ENCODE results near the gene CRK.
"Not testable (repeated sequence)": the region's sequence is repeated elsewhere in the genome, so short reads cannot be mapped to it uniquely, and the experiment has no call there.

CRK gene

DNA sequence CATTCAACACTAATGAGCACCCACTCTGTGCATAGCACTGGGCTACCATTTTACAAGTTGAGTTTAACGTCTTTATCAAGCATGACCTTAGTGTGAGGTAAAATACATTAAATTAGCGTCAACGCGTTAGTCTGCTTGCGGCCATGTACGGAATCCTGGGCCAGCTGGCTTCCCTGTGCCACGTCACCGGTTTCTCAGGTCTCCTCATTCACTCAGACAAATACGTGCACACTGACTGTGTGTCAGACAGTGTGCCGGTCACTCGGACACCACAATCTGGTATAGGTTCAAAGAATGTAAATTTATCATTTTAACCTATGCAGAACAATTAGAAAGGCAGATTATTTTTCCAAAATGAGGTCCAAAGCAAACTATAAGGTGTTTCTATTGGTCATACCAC, 34.6 kb downstream of the CRK start:
- no peak for DNase-seq (ENCODE audit: low read depth)

DNA sequence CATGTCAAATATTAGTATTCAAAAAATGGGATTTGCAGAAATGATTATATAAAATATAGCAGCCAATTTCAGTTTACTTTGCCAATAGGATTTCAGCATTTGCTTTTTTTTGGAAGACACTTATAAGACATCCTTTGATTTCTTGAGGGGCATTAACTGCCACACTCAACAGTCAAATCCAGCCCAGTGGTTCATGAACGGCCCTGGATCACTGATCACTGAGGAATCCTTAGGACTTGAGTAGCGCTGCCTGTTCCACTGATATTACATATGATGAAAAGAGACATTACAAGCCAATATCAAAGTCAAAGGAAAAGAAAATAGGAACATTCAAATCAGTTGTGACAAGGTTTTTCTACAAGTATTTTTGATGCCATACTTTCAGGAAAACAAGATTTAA, 35.1 kb downstream of the CRK start:
- DNase-seq (ENCODE audit: low read depth), result no peak

DNA sequence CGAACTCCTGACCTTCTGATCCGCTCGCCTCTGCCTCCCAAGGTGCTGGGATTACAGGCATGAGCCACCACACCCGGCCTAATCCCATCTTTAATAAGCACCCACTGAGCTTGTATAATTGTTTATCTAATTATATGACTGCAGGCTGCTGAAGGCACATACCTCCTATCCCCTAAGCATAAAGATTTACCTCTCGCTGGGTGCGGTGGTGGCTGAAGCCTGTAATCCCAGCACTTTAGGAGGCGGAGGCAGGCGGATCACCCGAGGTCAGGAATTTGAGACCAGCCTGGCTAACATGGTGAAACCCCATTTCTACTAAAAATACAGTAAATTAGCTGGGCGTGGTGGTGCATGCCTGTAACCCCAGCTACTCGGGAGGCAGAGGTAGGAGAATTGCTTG, 35.9 kb downstream of the CRK start:
- DNase-seq (ENCODE audit: low read depth), result no peak

DNA sequence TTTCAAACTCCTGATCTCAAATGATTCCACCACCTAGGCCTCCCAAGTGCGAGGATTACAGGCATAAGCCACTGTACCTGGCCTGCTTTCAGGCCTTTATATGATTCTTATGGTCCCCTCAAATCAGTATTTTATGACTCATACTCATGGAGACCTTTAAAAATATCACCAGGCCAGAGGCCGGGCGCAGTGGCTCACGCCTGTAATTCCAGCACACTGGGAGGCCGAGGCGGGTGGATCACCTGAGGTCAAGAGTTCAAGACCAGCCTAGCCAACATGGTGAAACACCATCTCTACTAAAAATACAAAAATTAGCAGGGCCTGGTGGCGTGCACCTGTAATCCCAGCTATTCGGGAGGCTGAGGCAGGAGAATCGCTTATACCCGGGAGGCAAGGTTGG, 37.6 kb downstream of the CRK start:
- not testable (repeated sequence) for DNase-seq (ENCODE audit: low read depth)

DNA sequence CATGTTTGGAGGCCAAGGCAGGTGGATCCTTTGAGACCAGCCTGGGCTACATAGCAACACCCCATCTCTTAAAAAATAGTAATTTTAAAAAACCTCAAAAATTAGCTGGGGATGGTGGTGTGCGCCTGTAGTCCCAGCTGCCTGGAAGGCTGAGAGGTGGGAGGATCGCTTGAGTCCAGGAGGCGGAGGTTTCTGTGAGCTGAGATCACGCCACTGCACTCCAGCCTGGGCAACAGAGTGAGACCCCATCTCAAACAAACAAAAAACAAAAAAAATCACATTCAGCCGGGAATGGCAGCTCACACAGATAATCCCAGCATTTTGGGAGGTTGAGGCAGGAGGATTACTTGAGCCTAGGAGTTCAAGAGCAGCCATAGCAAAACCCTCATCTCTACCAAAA, 39.6 kb downstream of the CRK start:
- DNase-seq (ENCODE audit: low read depth), result no peak

DNA sequence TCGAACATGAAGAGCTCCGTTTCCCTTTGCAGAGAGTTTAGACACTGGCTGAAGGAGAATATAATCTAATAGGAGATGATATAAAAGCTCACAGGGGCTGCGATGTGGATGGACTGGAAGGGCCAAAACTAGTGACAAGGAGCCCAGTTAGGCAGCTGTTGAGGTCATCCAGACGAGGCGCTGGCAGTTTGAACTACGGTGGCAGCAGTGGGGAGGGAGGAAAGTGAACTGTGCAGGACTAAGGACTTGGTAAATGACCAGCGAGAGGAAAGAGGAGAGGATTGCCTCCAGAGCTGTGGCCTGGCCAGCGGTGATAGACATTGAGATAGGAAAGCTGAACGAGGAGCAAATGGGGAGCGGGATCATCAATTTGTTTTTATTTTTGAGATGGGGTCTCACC, 41.4 kb downstream of the CRK start:
- no peak for DNase-seq (ENCODE audit: low read depth)

DNA sequence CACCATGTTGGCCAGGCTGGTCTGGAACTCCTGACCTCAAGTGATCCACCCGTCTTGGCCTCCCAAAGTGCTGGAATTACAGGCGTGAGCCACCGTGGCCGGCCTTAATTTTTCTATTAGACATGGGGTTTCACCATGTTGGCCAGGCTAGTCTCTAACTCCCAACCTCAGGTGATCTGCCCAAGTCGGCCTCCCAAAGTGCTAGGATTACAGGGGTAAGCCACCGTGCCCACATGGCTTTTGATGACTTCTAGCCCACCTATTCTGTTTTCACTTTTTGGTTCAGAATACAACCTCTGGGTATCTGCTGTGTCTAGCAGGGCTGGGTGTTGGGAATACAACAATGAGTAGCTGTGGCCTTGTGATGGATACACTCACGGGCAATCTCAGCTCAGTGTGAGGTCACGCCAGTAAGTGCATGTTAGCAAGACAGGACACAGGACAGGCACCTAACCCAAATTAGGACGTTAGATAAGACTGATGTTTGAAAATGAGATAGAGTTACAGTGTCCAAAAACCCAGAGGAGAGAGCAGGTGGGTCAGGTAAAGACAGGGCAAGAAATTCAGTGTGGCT, 41.9 kb downstream of the CRK start:
- no peak for DNase-seq (ENCODE audit: low read depth)

DNA sequence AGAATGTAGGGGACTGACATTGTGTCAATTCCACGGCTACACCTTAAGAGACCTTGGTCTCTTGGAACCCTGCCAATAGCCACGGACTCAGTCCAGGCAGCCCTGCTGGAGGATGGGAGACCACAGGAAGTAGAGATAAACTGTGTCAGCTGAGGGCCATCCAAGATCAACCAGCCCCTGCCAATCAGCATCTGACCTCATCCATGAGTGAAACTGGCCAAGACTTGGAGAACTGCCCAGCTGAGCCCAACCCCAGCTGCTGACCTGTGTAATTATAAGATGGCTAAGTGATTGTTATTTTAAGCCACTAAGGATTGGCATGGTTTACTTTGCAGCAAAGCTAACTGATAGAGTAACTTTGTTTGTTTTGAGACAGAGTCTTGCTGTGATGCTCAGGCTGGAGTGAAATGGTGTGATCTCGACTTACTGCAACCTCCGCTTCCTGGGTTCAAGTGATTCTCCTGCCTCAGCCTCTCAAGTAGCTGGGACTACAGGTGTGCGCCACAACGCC, 42.7 kb downstream of the CRK start:
- DNase-seq (ENCODE audit: low read depth), result no peak

DNA sequence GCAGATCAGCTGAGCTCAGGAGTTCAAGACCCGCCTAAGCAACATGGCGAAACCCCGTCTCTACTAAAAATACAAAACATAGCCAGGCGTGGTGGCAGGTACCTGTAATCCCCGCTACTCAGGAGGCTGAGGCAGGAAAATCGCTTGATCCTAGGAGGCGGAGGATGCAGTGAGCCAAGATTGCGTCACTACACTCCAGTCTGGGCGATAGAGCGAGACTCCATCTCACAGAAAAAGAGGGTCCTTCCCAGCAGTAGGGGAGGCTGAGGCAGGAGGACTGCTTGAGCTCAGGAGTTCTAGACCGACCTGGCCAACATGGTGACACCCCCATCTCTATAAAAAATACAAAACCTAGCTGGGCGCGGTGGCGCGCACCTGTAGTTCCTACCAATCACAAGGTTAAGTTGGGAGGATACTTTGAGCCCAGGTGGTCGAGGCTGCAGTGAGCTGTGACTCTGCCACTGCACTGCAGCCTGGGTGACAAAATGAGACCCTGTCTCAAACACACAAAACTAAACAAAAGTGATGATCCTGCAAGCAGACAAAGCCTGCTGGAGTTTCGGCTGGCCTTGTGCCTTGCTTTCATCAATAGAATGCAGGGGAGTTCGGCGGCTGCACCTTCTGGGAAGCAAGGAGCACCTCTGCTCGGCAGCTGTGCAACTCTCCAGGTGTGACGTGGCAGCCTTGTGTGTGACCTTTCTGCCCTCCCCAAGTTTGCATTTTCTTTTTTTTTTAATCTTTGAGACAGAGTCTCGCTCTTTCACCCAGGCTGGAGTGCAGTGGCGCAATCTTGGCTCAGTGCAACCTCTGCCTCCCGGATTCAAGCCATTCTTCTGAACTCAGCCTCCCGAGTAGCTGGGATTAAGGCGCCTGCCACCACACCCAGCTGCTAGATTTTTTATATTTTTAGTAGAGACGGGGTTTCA, 43.6 kb downstream of the CRK start:
- no peak for DNase-seq (ENCODE audit: low read depth)

DNA sequence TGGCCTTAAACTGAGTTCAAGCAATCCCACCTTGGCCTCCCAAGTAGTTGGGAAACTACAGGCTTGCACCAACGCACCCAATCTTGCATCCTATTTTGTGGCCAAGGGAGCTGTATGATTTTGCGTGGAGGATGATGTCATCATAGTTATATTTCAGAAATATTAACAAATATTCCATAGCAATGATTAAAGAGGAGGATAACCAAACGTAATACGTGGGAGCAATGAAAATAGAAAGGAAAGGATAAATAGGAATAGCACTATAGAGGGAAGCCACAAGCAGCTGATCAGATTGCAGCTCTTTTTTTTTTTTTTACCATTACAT, 53.8 kb downstream of the CRK start:
- DNase-seq (ENCODE audit: low read depth), result no peak

DNA sequence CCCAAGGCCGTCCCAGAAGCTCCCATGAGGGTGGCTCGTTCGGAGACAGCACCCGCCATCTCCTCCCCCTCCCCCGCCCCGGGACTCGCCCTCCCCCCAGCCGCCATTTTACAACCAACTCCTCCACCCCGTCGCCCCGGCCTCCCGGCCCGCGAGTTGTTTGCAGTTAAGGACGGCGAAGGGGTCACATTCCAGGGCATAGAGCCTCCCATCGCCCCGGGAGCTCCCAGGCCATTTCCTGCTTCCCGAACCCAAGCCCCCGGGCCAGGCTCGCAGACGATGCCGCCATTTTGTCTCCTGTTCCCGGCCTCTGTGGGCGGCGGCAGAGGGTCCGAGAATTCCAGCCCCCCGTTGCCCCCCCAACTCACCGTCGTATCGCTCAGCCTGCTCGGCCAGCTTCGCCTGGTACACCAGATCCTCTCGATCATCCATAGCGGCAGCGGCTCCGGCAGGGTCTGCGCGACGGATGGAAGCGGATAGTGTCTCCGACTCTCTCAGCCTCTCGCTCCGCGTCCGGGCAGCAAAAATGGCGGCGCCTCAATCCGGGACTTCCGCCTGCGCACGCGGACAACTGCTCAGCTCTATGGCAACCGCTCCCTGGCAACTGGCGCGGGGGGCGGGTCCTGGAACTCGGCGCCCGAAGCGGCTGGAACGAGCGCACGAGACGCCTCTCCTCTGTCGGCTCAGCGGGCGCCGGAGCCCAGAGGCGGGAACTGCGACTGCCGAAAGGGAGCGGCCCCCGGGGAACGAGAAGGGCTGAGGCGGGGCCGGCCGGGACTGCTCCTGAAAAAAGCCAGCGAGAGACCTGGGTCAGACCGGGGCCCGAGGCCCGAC, 56.1 kb downstream of the CRK start, which contains the start of gene YWHAE:
Gene YWHAE, minus strand, starts transcription at position 544 of the 834 bp plus-strand sequence. Its CDS starts 112 bp downstream, at position 432.
- peak; percentile 59 for DNase-seq (ENCODE audit: low read depth)

DNA sequence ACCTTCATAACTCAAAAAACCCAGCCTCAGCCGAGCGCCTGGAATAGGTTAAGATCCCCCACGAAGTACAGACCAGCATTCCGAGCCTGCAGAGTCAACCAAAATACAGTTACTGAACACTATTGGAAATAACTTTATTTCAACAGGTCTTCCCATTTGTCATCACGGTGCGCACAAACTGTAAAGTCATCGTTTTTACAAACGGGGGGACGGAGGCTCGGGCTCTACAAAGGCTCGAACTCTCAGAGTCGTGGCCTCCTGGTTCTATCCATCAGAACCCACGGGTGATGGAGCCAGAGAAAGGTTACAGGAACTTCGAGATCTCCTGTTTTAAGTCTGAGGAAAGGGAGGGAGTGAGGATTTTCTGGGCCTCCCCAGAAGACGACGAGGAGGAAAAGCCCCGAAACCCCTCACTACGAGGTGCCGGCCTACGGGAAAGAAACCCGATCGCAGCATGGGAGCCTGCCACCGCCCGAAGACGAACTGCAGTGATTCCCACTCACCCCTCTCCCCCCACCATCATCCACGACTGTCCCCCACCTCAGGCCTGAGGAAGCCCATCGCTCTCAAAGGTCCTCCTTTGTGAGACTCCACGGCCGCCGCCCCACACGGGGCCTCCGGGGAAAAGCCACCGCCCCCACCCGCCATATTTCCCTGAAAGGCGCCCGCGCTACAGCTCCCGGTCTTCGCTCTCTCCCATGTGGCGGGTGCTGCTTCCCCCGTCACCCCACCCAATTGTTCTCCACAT, 56.9 kb downstream of the CRK start:
- no peak for DNase-seq (ENCODE audit: low read depth)

DNA sequence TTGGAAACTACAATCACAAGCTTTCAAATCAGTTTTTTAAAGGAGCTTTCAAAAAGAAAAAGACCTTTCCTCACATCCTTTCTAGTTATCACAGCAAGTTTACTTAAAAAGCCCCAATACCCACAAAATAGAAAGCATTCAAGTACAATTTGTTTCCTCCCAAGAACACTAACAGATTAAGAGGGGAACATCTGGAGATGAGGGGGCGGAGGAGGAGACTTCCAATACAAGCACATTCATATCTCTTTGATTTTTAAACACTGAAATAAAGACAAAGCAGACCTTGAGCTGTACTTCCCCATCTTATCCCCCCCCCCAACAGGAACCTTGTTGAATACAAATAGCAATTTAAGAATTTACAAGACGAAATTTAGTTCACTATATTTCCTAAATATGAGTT, 58.0 kb downstream of the CRK start:
- no peak for DNase-seq (ENCODE audit: low read depth)

DNA sequence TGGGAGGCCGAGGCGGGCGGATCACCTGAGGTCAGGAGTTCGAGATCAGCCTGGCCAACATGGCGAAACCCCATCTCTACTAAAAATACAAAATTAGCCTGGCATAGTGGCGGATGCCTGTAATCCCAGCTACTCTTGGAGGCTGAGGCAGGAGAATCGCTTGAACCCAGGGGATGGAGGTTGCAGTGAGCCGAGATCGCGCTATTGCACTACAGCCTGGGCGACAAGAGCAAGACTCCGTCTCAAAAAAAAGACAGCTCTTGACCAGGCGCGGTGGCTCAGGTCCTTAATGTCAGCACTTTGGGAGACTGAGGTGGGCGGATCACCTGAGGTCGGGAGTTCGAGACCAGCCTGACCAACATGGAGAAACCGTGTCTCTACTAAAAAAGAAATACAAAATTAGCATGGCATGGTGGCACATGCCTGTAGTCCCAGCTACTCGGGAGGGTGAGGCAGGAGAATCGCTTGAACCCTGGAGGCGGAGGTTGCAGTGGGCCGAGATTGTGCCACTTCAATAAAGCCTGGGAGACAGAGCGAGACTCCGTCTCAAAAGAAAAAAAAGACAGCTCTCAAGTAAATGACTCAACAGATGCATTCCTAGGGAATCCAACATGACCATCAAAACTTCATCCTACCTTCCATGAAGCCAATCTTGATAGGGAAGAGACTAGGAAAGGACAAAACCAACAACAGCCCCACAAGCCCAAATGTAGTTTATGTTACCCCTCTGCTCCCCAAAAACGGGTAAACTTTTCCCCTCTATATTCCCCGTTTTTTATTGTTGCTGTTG, 60.0 kb downstream of the CRK start:
- not testable (repeated sequence) for DNase-seq (ENCODE audit: low read depth)

DNA sequence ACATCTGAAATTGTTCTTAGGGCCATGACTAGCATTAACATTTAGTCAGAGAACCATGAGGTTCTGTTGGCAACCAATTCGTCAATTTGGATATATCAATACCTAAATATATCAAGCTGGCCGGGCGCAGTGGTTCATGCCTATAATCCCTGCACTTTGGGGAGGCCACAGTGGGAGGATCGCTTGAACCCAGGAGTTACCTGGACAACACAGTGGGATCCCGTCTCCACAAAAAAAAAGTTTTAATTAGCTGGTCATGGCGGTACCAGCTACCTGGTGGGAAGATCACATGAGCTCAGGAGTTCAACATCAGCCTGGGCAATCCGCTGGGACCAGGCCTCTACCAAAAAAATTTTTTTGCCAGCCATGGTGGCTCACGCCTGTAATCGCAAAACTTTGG, 64.5 kb downstream of the CRK start:
- DNase-seq (ENCODE audit: low read depth), result no peak

DNA sequence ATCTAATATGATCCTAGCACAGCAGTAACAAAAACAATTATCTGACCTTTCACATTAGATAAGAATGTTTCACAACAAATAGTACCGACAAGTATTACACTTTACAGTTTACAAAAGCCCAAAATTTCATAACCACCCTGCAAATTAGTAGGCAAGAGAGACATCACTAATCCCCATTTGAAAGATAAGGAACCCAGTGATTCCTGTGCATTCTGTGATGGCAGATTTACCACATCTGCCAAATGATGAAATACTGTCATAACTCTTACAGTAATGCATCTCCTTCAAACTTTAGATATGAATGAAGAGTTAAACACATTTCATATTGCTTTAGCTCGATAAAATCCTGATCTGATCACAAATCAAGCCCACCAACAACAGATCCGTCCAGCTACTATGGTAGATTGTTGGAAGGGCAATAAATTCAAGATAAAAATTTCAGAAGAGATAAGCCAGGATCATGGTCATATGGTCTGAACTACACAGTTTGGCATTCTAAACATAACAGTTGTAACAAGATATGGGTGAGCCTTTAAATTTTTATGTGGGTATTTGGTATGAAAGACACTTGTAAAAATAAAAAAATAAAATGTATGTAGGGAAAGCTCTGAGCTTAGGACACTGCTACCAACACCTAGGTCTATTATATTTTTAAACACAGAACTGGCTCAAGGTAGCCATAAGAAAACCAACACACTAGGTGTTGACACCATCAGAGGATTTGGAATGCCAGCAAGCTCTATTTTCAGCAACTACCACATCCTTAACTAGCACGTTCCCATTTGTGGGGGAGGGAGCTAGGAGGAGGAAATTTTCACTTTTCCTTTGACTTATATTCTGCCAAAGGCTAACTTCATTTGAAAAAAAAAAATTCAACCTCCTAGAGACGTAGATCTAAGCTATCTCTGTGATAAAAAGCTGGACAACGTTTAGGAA, 65.3 kb downstream of the CRK start:
- no peak for DNase-seq (ENCODE audit: low read depth)

DNA sequence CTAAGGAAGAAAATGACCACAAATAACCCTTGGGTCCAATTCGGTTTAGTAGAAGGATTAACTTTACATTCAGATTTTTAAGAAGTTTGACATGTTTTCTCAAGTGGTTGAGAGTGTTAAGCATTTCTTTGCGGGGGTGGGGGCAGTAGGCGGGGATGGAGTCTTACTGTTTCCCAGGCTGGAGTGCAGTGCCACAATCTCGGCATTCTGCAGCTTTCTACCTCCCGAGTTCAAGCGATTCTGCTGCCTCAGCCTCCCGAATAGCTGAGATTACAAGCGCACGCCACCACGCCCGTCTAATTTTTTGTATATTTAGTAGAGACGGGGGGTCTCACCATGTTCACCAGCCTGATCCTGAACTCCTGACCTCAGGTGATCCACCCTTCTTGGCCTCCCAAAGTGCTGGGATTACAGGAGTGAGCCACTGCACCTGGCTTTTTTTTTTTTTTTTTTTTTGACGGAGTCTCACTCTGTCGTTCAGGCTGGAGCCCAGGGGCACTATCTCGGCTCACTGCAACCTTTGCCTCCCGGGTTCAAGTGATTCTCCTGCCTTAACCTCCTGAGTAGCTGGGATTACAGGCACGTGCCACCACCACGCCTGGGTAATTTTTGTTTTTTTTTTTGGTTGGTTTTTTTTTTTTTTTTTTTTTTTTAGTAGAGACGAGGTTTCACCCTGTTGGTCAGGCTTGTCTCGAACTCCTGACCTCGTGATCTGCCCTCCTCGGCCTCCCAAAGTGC, 68.4 kb downstream of the CRK start:
- DNase-seq (ENCODE audit: low read depth), result not testable (repeated sequence)

DNA sequence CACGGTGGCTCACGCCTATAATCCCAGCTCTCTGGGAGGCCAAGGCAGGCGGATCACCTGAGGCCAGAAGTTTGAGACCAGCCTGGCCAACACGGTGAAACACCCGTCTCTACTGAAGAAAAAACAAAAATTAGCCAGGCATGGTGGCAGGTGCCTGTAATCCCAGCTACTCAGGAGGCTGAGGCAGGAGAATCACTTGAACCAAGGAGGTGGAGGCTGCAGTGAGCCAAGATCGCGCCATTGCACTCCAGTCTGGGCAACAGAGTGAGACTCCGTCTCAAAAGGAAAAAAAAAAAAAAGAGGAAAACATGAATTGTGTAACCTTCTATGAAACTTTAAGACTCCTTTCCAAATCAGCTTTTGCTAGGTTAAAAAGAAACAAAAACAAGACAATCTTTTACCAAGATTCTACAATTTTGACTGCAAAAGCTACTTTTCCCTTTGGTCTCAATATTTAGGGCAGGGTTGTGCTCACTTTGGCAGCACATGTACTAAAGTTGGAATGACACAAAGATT, 69.3 kb downstream of the CRK start:
- DNase-seq (ENCODE audit: low read depth), result not testable (repeated sequence)

DNA sequence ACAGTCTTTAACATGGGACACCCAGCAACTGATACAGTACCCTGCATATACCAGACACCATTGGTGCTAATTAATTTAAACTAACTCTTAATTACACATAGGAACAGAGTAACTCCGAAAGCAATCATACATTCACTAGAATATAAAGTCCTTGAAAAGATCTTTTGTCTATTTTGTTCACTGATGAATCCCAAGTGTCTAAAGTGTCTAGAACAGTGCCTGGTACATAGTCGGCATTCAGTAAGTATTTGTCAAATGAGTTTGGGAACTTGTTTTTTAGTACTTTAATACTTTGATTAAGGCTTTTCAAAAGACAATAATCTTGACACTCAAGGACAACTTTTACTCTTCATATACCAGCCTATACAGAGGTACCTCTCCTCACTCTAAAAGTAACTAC, 69.8 kb downstream of the CRK start:
- DNase-seq (ENCODE audit: low read depth), result no peak

All from CMK (cell line).